ENCODE results near the gene GLYATL3.

GLYATL3 gene

GRCh38 chr6:49499126-49499525 is 597 bp upstream of the GLYATL3 start:
- H3K4me3 ChIP-seq (ENCODE audit: low read depth, low read length) = no peak overlapping the region

GRCh38 chr6:49504666-49505065 is 4.9 kb downstream of the GLYATL3 start:
- no peak for TF ChIP-seq CTCF (IDR thresholded peaks at IDR 0.05; ENCODE audit: low read depth, low read length)
- no peak overlapping the region for H3K4me3 ChIP-seq (ENCODE audit: low read depth, low read length)

More at GRCh38 chr6:49499126-49499525, 597 bp upstream of the GLYATL3 start:
- TF ChIP-seq CTCF (IDR thresholded peaks at IDR 0.05; ENCODE audit: low read depth, low read length) = no peak

GRCh38 chr6:49506569-49507111 is 6.9 kb downstream of the GLYATL3 start:
- H3K4me3 ChIP-seq (ENCODE audit: low read depth, low read length) = no peak overlapping the region
- no peak for TF ChIP-seq CTCF (IDR thresholded peaks at IDR 0.05; ENCODE audit: low read depth, low read length)

- no peak overlapping the region for H3K4me3 ChIP-seq (ENCODE audit: low read depth, low read length)
- no peak for TF ChIP-seq CTCF (IDR thresholded peaks at IDR 0.05; ENCODE audit: low read depth, low read length)
Observed at GRCh38 chr6:49509342-49509741, 9.6 kb downstream of the GLYATL3 start.

GRCh38 chr6:49513153-49513989 is 13.6 kb downstream of the GLYATL3 start:
- H3K4me3 ChIP-seq (ENCODE audit: low read depth, low read length) = no peak overlapping the region
- no peak for TF ChIP-seq CTCF (IDR thresholded peaks at IDR 0.05; ENCODE audit: low read depth, low read length)

DNA sequence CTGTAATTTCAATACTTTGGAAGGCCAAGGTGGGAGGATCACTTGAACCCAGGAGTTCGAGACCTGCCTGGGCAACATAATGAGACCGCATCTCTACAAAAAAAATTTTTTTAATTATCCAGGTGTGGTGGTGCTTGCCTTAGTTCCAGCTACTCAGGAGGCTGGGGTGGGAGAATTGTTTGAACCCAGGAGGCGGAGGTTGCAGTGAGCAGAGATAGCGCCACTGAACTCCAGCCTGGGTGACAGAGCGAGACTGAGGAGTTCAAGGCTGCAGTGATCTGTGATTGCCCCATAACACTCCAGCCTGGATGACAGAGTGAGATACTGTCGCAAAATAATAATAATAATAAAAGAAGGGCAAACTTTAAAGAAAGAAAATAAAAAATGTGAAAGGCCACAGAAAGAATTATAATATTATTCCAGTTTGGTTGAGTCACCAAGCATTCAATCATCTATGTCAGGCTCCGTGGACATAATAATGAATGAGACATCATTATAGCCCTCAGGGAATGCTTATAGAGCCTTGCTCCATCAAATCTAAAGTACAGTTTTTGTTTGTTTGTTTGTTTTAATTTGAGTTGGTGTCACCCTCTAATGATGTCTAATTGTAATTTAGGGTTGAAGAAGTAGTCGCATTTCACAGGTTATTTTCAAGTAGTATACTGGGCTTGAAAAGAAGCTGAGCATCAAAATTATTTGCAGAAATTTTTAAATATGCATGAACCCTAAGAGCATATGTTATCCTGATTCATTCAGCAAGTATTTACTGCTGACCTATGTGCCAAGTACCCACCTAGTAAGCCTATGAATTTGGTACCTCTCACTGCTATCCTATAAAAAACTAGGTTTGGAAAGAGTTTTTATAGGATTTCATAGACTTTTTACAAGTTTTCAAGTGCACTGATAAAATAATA is 15.1 kb downstream of the GLYATL3 start:
- no peak for TF ChIP-seq CTCF (IDR thresholded peaks at IDR 0.05; ENCODE audit: low read depth, low read length)
- H3K4me3 ChIP-seq (ENCODE audit: low read depth, low read length) = no peak overlapping the region

All from WI38 (cell line).